Endodermal cell (in vitro differentiated cells): ENCODE data around the gene PLEKHD1. TPM values are rescaled to one million over a fixed set of nuclear protein-coding genes. Genes with fewer than 3 reads are reported as not detected.

Experiments
- DNase-seq: peaks from one replicate; pipeline ENCODE4 v3.0.0-alpha.2; 2017
- H3K27ac ChIP-seq: 2 replicates; pipeline ENCODE4 v1.5.1; 2013; ENCODE audit warnings: mild to moderate bottlenecking, low read depth, low read length, moderate library complexity
- H3K27me3 ChIP-seq: 2 replicates; pipeline ENCODE4 v1.6.1; 2013; ENCODE audit warnings: mild to moderate bottlenecking, low read length, moderate library complexity; ENCODE audit not compliant: insufficient read depth, control insufficient read depth, poor library complexity, severe bottlenecking
- H3K36me3 ChIP-seq: 2 replicates; pipeline ENCODE4 v1.7.0; 2013; ENCODE audit warnings: mild to moderate bottlenecking, low read length, moderate library complexity; ENCODE audit not compliant: control insufficient read depth, insufficient read depth
- H3K4me1 ChIP-seq: one replicate; pipeline ENCODE4 v1.7.0; 2013; ENCODE audit warnings: low read length; ENCODE audit not compliant: control insufficient read depth, insufficient read depth
- H3K4me3 ChIP-seq: 2 replicates; pipeline ENCODE4 v1.5.1; 2013; ENCODE audit warnings: mild to moderate bottlenecking, low read length, moderate library complexity
- H3K9ac ChIP-seq: 2 replicates; pipeline ENCODE4 v1.6.1; 2013; ENCODE audit warnings: mild to moderate bottlenecking, low read length, moderate library complexity; ENCODE audit not compliant: poor library complexity, severe bottlenecking; ENCODE audit errors: extremely low read depth
- H3K9me3 ChIP-seq: 2 replicates; pipeline ENCODE4 v1.6.1; 2013; ENCODE audit warnings: mild to moderate bottlenecking, low read length, moderate library complexity; ENCODE audit not compliant: control insufficient read depth
- H3K27ac Mint-ChIP-seq: 2 replicates; pipeline ENCODE4 v1.8.0; 2020; ENCODE audit warnings: mixed read lengths
- H3K27me3 Mint-ChIP-seq: 2 replicates; pipeline ENCODE4 v1.8.0; 2021; ENCODE audit warnings: mild to moderate bottlenecking, mixed read lengths; ENCODE audit not compliant: insufficient read depth
- H3K36me3 Mint-ChIP-seq: 2 replicates; pipeline ENCODE4 v1.8.0; 2020; ENCODE audit warnings: low read depth, mixed read lengths
- H3K4me1 Mint-ChIP-seq: 2 replicates; pipeline ENCODE4 v1.8.0; 2020; ENCODE audit warnings: mixed read lengths
- H3K4me3 Mint-ChIP-seq: 2 replicates; pipeline ENCODE4 v1.8.0; 2020; ENCODE audit warnings: mild to moderate bottlenecking, moderate library complexity, mixed read lengths
- H3K9me3 Mint-ChIP-seq: 2 replicates; pipeline ENCODE4 v1.8.0; 2020; ENCODE audit warnings: mild to moderate bottlenecking, mixed read lengths
- WGBS, 2 experiments: methylation state at CpG; one replicate each; pipeline versions ENCODE4 v1.1.5 to v1.1.7; 2013; ENCODE audit warnings: missing lambda C conversion rate in 2 of 2, mixed read lengths in 1 of 2; ENCODE audit not compliant: insufficient coverage in 1 of 2, insufficient read length in 1 of 2; 5-methylcytosine and 5-hydroxymethylcytosine counted together
- total RNA-seq, 2 donors: library from RNA; stranded (reverse); fragmentation: NEBNext Ultra II Directional in 1 of 2; extraction: Animal tissue kit (Norgen Biotek cat#: 25700) in 1 of 2; gene quantifications; 2 replicates in 1 of 2; 3 replicates in 1 of 2; pipeline ENCODE4 v1.2.1, GENCODE V29; 2021
- TF ChIP-seq, protein P1 (sequence below): fragments of 200-600 bp; sonication (generic); conservative IDR thresholded peaks from 2 replicates; pipeline ENCODE4 v1.5.0; 2021; ENCODE audit warnings: antibody characterized with exemption, mild to moderate bottlenecking

Gene PLEKHD1
- total RNA-seq, 2 donors from 2014 or later, result 0.11 TPM

DNA sequence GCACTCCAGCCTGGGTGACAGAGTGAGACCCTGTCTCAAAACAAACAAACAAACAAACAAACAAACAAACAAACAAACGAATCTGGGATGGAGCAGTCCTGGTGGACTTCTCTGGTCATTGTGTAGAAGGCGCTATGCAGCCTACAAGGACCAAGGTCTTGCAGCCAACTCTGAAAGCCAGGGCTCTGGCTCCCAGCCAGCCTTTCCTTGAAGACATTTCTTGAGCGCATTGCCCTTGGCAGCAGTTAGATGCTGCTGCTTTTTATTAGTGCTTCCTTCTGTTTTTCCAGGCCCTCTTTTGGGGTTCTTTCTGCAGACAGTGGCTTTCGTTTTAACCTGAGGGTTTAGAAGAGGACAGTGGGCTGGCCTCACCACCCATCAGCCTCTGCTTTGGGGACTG is 70.0 kb downstream of the PLEKHD1 start:
- peaks cover 9% of the 10 kb centered on the region for H3K4me1 Mint-ChIP-seq
- TF ChIP-seq, protein P1, sequence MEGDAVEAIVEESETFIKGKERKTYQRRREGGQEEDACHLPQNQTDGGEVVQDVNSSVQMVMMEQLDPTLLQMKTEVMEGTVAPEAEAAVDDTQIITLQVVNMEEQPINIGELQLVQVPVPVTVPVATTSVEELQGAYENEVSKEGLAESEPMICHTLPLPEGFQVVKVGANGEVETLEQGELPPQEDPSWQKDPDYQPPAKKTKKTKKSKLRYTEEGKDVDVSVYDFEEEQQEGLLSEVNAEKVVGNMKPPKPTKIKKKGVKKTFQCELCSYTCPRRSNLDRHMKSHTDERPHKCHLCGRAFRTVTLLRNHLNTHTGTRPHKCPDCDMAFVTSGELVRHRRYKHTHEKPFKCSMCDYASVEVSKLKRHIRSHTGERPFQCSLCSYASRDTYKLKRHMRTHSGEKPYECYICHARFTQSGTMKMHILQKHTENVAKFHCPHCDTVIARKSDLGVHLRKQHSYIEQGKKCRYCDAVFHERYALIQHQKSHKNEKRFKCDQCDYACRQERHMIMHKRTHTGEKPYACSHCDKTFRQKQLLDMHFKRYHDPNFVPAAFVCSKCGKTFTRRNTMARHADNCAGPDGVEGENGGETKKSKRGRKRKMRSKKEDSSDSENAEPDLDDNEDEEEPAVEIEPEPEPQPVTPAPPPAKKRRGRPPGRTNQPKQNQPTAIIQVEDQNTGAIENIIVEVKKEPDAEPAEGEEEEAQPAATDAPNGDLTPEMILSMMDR, result no peak
- no peak overlapping the region for H3K4me3 Mint-ChIP-seq
- peaks cover 6% of the 10 kb centered on the region for H3K27me3 Mint-ChIP-seq
- no peaks in the 10 kb centered on the region for H3K36me3 ChIP-seq
- no peak overlapping the region for H3K4me3 ChIP-seq
- no peak overlapping the region for H3K27ac ChIP-seq
- no peak overlapping the region for H3K27ac Mint-ChIP-seq
- no peaks in the 10 kb centered on the region for H3K9me3 Mint-ChIP-seq
- no peaks in the 10 kb centered on the region for H3K36me3 Mint-ChIP-seq
- no peak overlapping the region for H3K9ac ChIP-seq
- DNase-seq, result no peak
- no peaks in the 10 kb centered on the region for H3K9me3 ChIP-seq
- H3K4me1 ChIP-seq, result peaks cover 3% of the 10 kb centered on the region
- no peaks in the 10 kb centered on the region for H3K27me3 ChIP-seq
- 94 to 100% methylated on average over 3 to 4 of the region's 4 CpGs for WGBS, 2 experiments

- TF ChIP-seq, protein P1, result no peak
- no peak overlapping the region for H3K4me3 Mint-ChIP-seq
- H3K9ac ChIP-seq, result no peak overlapping the region
- no peaks in the 10 kb centered on the region for H3K27me3 ChIP-seq
- WGBS, 2 experiments, result 93 to 97% methylated on average over 3 to 4 of the region's 4 CpGs
- H3K9me3 Mint-ChIP-seq, result no peaks in the 10 kb centered on the region
- H3K27ac Mint-ChIP-seq, result no peak overlapping the region
- H3K4me3 ChIP-seq, result no peak overlapping the region
- H3K27me3 Mint-ChIP-seq, result peaks cover under 1% of the 10 kb centered on the region
- H3K4me1 ChIP-seq, result peaks cover 20% of the 10 kb centered on the region
- H3K27ac ChIP-seq, result peak overlapping the region; percentile 94
- peaks cover 27% of the 10 kb centered on the region for H3K4me1 Mint-ChIP-seq
- no peak for DNase-seq
- no peaks in the 10 kb centered on the region for H3K36me3 Mint-ChIP-seq
- H3K9me3 ChIP-seq, result no peaks in the 10 kb centered on the region
- no peaks in the 10 kb centered on the region for H3K36me3 ChIP-seq
These were observed 74.2 kb downstream of the PLEKHD1 start for GRCh38 chr14:69558774-69559173.

GRCh38 chr14:69559581-69560011 is 75.1 kb downstream of the PLEKHD1 start:
- peak overlapping the region; percentile 94 for H3K27ac ChIP-seq
- no peak overlapping the region for H3K9ac ChIP-seq
- H3K9me3 Mint-ChIP-seq, result no peaks in the 10 kb centered on the region
- no peaks in the 10 kb centered on the region for H3K27me3 Mint-ChIP-seq
- H3K9me3 ChIP-seq, result no peaks in the 10 kb centered on the region
- H3K36me3 Mint-ChIP-seq, result no peaks in the 10 kb centered on the region
- DNase-seq, result no peak
- H3K4me1 ChIP-seq, result peaks cover 20% of the 10 kb centered on the region
- H3K27me3 ChIP-seq, result no peaks in the 10 kb centered on the region
- peak overlapping the region; percentile 15 for H3K27ac Mint-ChIP-seq
- H3K36me3 ChIP-seq, result no peaks in the 10 kb centered on the region
- WGBS, 2 experiments, result 77 to 81% methylated on average over 3 to 6 of the region's 6 CpGs
- no peak overlapping the region for H3K4me3 ChIP-seq
- H3K4me3 Mint-ChIP-seq, result no peak overlapping the region
- peaks cover 27% of the 10 kb centered on the region for H3K4me1 Mint-ChIP-seq
- TF ChIP-seq, protein P1, result no peak
